OCI-LY1 (cell line): Measurements from ENCODE around the gene KCNK7.

Source experiments
- H2AFZ ChIP-seq: fragments of 200-600 bp; sonication (generic), shearing (Covaris generic); 2 replicates; pipeline ENCODE4 v1.6.0; 2014; ENCODE audit warnings: antibody characterized with exemption, mild to moderate bottlenecking, low read length
- H3F3A ChIP-seq: fragments of 200-600 bp; sonication (generic), shearing (Covaris generic); 2 replicates; pipeline ENCODE4 v1.6.0; 2014; ENCODE audit warnings: mild to moderate bottlenecking, antibody characterized with exemption, low read length, moderate library complexity; ENCODE audit not compliant: insufficient read depth
- H3K27ac ChIP-seq: fragments of 200-600 bp; sonication (generic); 2 replicates; pipeline ENCODE4 v1.5.1; 2014; ENCODE audit warnings: low read length, mixed run types, mild to moderate bottlenecking, low read depth; ENCODE audit not compliant: poor library complexity, severe bottlenecking
- H3K27me3 ChIP-seq: fragments of 200-600 bp; sonication (generic); 2 replicates; pipeline ENCODE4 v1.6.0; 2014; ENCODE audit warnings: antibody characterized with exemption, mild to moderate bottlenecking, low read length, moderate library complexity; ENCODE audit not compliant: insufficient read depth
- H3K36me3 ChIP-seq: fragments of 200-600 bp; sonication (generic); 2 replicates; pipeline ENCODE4 v1.6.1; 2014; ENCODE audit warnings: mild to moderate bottlenecking, antibody characterized with exemption, low read length, moderate library complexity, mixed read lengths; ENCODE audit not compliant: insufficient read depth
- H3K4me1 ChIP-seq: fragments of 200-600 bp; sonication (generic); 2 replicates; pipeline ENCODE4 v1.5.1; 2014; ENCODE audit warnings: mild to moderate bottlenecking, low read length, moderate library complexity; ENCODE audit not compliant: insufficient read depth, severe bottlenecking
- H3K4me2 ChIP-seq: fragments of 200-600 bp; sonication (generic), shearing (Covaris generic); 2 replicates; pipeline ENCODE4 v1.6.1; 2014; ENCODE audit warnings: low read length
- H3K4me3 ChIP-seq: fragments of 200-600 bp; sonication (generic); 2 replicates; pipeline ENCODE4 v1.5.1; 2014; ENCODE audit warnings: low read length, low read depth, mild to moderate bottlenecking, mixed read lengths; ENCODE audit not compliant: poor library complexity, severe bottlenecking
- H3K79me2 ChIP-seq: fragments of 200-600 bp; shearing (Covaris generic); 2 replicates; pipeline ENCODE4 v1.6.1; 2016; ENCODE audit warnings: mixed run types, low read length, mixed read lengths; ENCODE audit not compliant: insufficient read depth
- H3K9ac ChIP-seq: fragments of 200-600 bp; sonication (generic), shearing (Covaris generic); 2 replicates; pipeline ENCODE4 v1.6.1; 2014; ENCODE audit warnings: mild to moderate bottlenecking, low read length, mixed read lengths
- H3K9me2 ChIP-seq: fragments of 200-600 bp; sonication (generic), shearing (Covaris generic); 2 replicates; pipeline ENCODE4 v1.6.1; 2014; ENCODE audit warnings: low read depth, mild to moderate bottlenecking, low read length, mixed read lengths
- H3K9me3 ChIP-seq: fragments of 200-600 bp; shearing (Covaris generic); 2 replicates; pipeline ENCODE4 v1.6.1; 2014; ENCODE audit warnings: low read length, mixed read lengths
- H4K20me1 ChIP-seq: fragments of 200-600 bp; sonication (generic), shearing (Covaris generic); 2 replicates; pipeline ENCODE4 v1.6.0; 2016; ENCODE audit warnings: mild to moderate bottlenecking, low read length; ENCODE audit not compliant: insufficient read depth
- EZH2 ChIP-seq: fragments of 200-600 bp; sonication (generic), shearing (Covaris generic); IDR thresholded peaks from 2 replicates; pipeline ENCODE4 v1.8.0; 2017; ENCODE audit warnings: borderline replicate concordance, mixed run types, mild to moderate bottlenecking, antibody characterized with exemption, low read length, moderate library complexity, mixed read lengths
- TF ChIP-seq, protein P1 (sequence below): fragments of 200-600 bp; sonication (generic), shearing (Covaris generic); IDR thresholded peaks from 2 replicates; pipeline ENCODE4 v1.5.1; 2017; ENCODE audit warnings: mild to moderate bottlenecking, antibody characterized with exemption, low read length, moderate library complexity, mixed read lengths

The KCNK7 gene

DNA sequence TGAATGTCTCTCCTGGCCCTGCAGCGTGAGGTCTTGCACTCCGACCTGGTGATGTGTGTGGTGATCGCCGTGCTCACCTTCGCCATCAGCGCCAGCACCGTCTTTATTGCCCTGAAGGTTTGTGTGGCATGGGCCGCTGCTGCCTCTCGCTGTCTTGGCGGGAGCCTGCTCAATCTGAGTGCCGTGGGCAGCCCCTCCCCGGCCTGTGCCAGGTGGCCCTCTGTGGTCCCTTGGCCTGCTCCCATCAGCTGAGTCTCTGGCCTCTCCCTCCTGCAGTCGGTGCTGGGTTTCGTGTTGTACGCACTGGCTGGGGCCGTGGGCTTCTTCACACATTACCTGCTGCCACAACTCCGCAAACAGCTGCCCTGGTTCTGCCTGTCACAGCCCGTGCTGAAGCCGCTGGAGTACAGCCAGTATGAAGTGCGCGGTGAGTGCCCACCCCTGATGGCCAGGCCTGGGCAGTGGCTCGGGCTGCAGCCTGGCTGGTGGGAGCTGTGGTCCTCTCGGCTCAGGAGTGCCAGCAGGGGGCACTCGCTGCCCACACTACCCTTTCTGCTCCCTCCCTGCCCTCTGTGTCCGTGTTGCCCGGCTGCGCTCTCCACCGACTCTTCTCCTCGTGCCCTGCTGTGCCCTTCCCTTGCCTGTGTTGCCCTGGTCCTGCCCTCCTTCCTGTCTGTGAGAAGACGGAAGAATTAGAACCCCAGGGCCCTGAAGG lies 30.2 kb upstream of the KCNK7 start:
- TF ChIP-seq EZH2, result no peak
- TF ChIP-seq, protein P1, sequence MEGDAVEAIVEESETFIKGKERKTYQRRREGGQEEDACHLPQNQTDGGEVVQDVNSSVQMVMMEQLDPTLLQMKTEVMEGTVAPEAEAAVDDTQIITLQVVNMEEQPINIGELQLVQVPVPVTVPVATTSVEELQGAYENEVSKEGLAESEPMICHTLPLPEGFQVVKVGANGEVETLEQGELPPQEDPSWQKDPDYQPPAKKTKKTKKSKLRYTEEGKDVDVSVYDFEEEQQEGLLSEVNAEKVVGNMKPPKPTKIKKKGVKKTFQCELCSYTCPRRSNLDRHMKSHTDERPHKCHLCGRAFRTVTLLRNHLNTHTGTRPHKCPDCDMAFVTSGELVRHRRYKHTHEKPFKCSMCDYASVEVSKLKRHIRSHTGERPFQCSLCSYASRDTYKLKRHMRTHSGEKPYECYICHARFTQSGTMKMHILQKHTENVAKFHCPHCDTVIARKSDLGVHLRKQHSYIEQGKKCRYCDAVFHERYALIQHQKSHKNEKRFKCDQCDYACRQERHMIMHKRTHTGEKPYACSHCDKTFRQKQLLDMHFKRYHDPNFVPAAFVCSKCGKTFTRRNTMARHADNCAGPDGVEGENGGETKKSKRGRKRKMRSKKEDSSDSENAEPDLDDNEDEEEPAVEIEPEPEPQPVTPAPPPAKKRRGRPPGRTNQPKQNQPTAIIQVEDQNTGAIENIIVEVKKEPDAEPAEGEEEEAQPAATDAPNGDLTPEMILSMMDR, result peak; percentile 68
- H3K9me2 ChIP-seq, result no peaks in the 10 kb centered on the region
- no peak overlapping the region for H3K4me2 ChIP-seq
- no peak overlapping the region for H3K9ac ChIP-seq
- no peaks in the 10 kb centered on the region for H3F3A ChIP-seq
- no peak overlapping the region for H3K27ac ChIP-seq
- no peaks in the 10 kb centered on the region for H3K9me3 ChIP-seq
- peaks cover under 1% of the 10 kb centered on the region for H3K4me1 ChIP-seq
- H4K20me1 ChIP-seq, result no peaks in the 10 kb centered on the region
- H2AFZ ChIP-seq, result no peak overlapping the region
- H3K4me3 ChIP-seq, result no peak overlapping the region
- H3K27me3 ChIP-seq, result no peaks in the 10 kb centered on the region
- no peaks in the 10 kb centered on the region for H3K79me2 ChIP-seq
- H3K36me3 ChIP-seq, result peaks cover 96% of the 10 kb centered on the region

DNA sequence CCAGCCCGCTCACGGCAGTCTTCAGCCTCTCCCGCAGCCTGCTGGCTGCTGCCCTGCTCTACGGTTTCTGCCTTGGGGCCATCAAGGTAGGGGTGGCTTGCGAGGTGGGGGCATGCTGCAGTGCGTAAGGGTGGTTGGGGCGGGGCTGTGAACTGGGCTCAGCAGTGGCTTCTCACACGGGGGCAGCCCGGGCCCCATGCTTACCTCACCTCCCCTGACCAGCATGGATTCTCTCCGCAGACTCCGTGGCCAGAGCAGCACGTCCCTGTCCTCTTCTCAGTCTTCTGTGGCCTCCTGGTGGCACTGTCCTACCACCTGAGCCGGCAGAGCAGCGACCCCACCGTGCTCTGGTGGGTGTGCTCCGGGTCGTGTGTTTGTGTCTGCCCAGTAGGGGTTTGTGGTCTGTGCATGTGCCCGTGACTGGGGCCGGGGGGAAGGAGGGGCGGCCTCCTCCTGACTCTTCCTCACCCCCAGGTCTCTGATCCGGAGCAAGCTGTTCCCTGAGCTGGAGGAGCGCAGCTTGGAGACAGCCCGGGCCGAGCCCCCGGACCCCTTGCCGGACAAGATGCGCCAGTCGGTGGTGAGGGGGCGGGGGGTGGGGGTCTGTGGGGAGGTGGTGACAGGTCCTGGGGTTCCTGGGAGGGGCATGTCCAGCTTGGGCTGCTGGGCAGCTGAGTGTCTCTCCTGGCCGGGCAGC lies 29.5 kb upstream of the KCNK7 start:
- Histone ChIP-seq H3K4me2 (no peak overlapping the region), H3K27me3 (no peaks in the 10 kb centered on the region), H3K79me2 (no peaks in the 10 kb centered on the region), H3K9me3 (no peaks in the 10 kb centered on the region), H3K4me3 (no peak overlapping the region), H3K9ac (no peak overlapping the region), H3F3A (no peaks in the 10 kb centered on the region), H3K4me1 (peaks cover 6% of the 10 kb centered on the region), H4K20me1 (no peaks in the 10 kb centered on the region), H3K9me2 (no peaks in the 10 kb centered on the region), H3K27ac (no peak overlapping the region), H3K36me3 (peaks cover 96% of the 10 kb centered on the region), H2AFZ (no peak overlapping the region)
- TF ChIP-seq, protein P1, result no peak
- no peak for TF ChIP-seq EZH2

DNA sequence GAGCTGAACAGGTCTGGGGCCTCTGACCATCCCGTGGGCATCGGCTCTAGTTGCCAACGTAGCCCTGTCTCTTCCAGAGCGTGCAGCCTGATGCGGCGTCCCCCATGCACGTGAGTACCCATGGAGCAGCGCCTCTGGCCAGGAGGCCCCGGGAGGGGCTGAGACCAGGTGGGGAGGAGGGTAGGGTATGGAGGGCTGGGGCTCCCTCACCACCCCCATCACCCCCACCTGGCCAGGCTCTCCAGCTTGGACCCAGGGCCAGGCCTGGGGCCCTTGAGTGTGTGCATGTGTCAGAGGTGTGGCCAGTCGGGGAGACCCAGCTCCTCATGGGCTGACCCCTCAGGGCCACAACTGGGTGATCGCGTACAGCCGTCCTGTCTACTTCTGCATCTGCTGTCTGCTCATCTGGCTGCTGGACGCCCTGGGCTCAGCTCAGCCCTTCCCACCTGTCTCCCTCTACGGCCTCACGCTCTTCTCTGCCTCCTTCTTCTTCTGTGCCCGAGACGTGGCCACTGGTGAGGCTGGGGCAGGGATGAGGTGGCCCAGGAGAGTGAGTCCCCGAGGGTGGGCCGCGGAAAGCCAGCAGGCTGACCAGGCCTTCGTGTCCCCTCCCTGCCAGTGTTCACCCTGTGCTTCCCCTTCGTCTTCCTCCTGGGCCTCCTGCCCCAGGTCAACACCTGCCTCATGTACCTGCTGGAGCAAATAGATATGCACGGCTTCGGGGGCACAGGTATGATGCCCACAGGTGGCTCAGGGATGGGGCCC lies 28.4 kb upstream of the KCNK7 start:
- Histone ChIP-seq H3K9me2 (no peaks in the 10 kb centered on the region), H3K4me1 (peaks cover 6% of the 10 kb centered on the region), H3F3A (no peaks in the 10 kb centered on the region), H3K27ac (no peak overlapping the region), H4K20me1 (no peaks in the 10 kb centered on the region), H3K4me2 (no peak overlapping the region), H3K9ac (no peak overlapping the region), H2AFZ (no peak overlapping the region), H3K36me3 (peaks cover 96% of the 10 kb centered on the region), H3K9me3 (no peaks in the 10 kb centered on the region), H3K27me3 (no peaks in the 10 kb centered on the region), H3K4me3 (no peak overlapping the region), H3K79me2 (no peaks in the 10 kb centered on the region)
- TF ChIP-seq, protein P1, result no peak
- TF ChIP-seq EZH2, result no peak
